ENCODE results near the gene NCOA1. TPM values are rescaled to one million over a fixed set of nuclear protein-coding genes. Genes with fewer than 3 reads are reported as not detected.

NCOA1 gene
- total RNA-seq, 1 donor from 2014 or later: 46.9 TPM

- Histone ChIP-seq H3K27me3 (no peaks in the 10 kb centered on the region), H3K9me3 (no peaks in the 10 kb centered on the region), H3K27ac (no peak overlapping the region), H3K4me3 (no peak overlapping the region), H3K36me3 (no peaks in the 10 kb centered on the region), H3K4me1 (peaks cover 20% of the 10 kb centered on the region)
- ATAC-seq (no peak), DNase-seq (no peak)
- TF ChIP-seq CTCF (IDR thresholded peaks at IDR 0.05): no peak
- intact Hi-C loops (cut with DNase I): no loop called here
Observed at GRCh38 chr2:24514820-24515219, 23.8 kb downstream of the NCOA1 start.

GRCh38 chr2:24515335-24515734, 24.3 kb downstream of the NCOA1 start:
- Histone ChIP-seq H3K36me3 (no peaks in the 10 kb centered on the region), H3K27me3 (no peaks in the 10 kb centered on the region), H3K9me3 (no peaks in the 10 kb centered on the region), H3K27ac (no peak overlapping the region), H3K4me3 (no peak overlapping the region), H3K4me1 (peaks cover 20% of the 10 kb centered on the region)
- intact Hi-C loops (cut with DNase I): no loop called here
- DNase-seq: no peak
- ATAC-seq: no peak
- TF ChIP-seq CTCF (IDR thresholded peaks at IDR 0.05): no peak

GRCh38 chr2:24515831-24516230, 24.8 kb downstream of the NCOA1 start:
- H3K36me3 ChIP-seq: no peaks in the 10 kb centered on the region
- DNase-seq (no peak), ATAC-seq (peak; percentile 49)
- TF ChIP-seq CTCF (IDR thresholded peaks at IDR 0.05): no peak
- no peak overlapping the region for H3K4me3 ChIP-seq
- H3K9me3 ChIP-seq: no peaks in the 10 kb centered on the region
- intact Hi-C loops (cut with DNase I): no loop called here
- H3K4me1 ChIP-seq: peaks cover 21% of the 10 kb centered on the region
- no peak overlapping the region for H3K27ac ChIP-seq
- no peaks in the 10 kb centered on the region for H3K27me3 ChIP-seq

- intact Hi-C loops (cut with DNase I): no loop called here
- Histone ChIP-seq H3K27ac (no peak overlapping the region), H3K36me3 (no peaks in the 10 kb centered on the region), H3K27me3 (no peaks in the 10 kb centered on the region), H3K4me3 (no peak overlapping the region), H3K9me3 (no peaks in the 10 kb centered on the region), H3K4me1 (peaks cover 24% of the 10 kb centered on the region)
- no peak for ATAC-seq
- no peak for TF ChIP-seq CTCF (IDR thresholded peaks at IDR 0.05)
- DNase-seq: no peak
Observed at GRCh38 chr2:24517247-24517646, 26.2 kb downstream of the NCOA1 start.

- intact Hi-C loops (cut with DNase I): no loop called here
- no peak overlapping the region for H3K4me3 ChIP-seq
- no peaks in the 10 kb centered on the region for H3K27me3 ChIP-seq
- no peak for ATAC-seq
- no peak for DNase-seq
- H3K4me1 ChIP-seq: peaks cover 8% of the 10 kb centered on the region
- no peaks in the 10 kb centered on the region for H3K36me3 ChIP-seq
- no peak for TF ChIP-seq CTCF (IDR thresholded peaks at IDR 0.05)
- H3K27ac ChIP-seq: no peak overlapping the region
- no peaks in the 10 kb centered on the region for H3K9me3 ChIP-seq
Observed at GRCh38 chr2:24520175-24520574, 29.1 kb downstream of the NCOA1 start.

GRCh38 chr2:24521162-24521857, 30.3 kb downstream of the NCOA1 start:
- DNase-seq: no peak
- no peak for TF ChIP-seq CTCF (IDR thresholded peaks at IDR 0.05)
- no peaks in the 10 kb centered on the region for H3K36me3 ChIP-seq
- no peak overlapping the region for H3K27ac ChIP-seq
- H3K9me3 ChIP-seq: no peaks in the 10 kb centered on the region
- no peak for ATAC-seq
- peaks cover 8% of the 10 kb centered on the region for H3K4me1 ChIP-seq
- no peaks in the 10 kb centered on the region for H3K27me3 ChIP-seq
- no peak overlapping the region for H3K4me3 ChIP-seq
- intact Hi-C loops (cut with DNase I): no loop called here
